H1 (cell line): ENCODE results near the gene EGF. TPM values are rescaled to one million over a fixed set of nuclear protein-coding genes. Genes with fewer than 3 reads are reported as not detected.

Source experiments
- CTCF ChIA-PET: fragments of 300-600 bp; sonication (Branson Sonifier 250); formaldehyde crosslinking; loops from one replicate; lab custom pipeline; 2021; ENCODE audit not compliant: partially characterized antibody; lab: Charles Lee
- POLR2A ChIA-PET: fragments of 300-600 bp; sonication (Branson Sonifier 250); formaldehyde crosslinking; loops from one replicate; lab custom pipeline; 2021; ENCODE audit warnings: inconsistent platforms; ENCODE audit not compliant: partially characterized antibody; lab: Charles Lee
- DNase-seq, 2 experiments: peaks; one replicate each; pipeline versions ENCODE4 v3.0.0 to v3.0.0-alpha.2; 2010 to 2022; ENCODE audit warnings: low spot score in 2 of 2, low read depth in 1 of 2, mixed read lengths in 1 of 2
- FAIRE-seq: peaks from 2 replicates; lab custom pipeline; 2011; peaks lifted over from hg19 to GRCh38; lab: Jason Lieb, UNC
- H2AFZ ChIP-seq: 2 replicates; pipeline ENCODE4 v1.8.1; 2012; ENCODE audit warnings: low read length, inconsistent platforms
- H2AK5ac ChIP-seq: 2 replicates; pipeline ENCODE4 v1.6.1; 2013; ENCODE audit warnings: low read depth, low read length
- H2BK120ac ChIP-seq: replicated peaks from 2 replicates; pipeline ENCODE3; 2013; ENCODE audit warnings: low read depth, low read length, inconsistent platforms
- H2BK12ac ChIP-seq: 2 replicates; pipeline ENCODE4 v1.6.1; 2013; ENCODE audit warnings: low read depth, low read length
- H2BK15ac ChIP-seq: 2 replicates; pipeline ENCODE4 v1.6.1; 2013; ENCODE audit warnings: low read length
- H2BK20ac ChIP-seq: 2 replicates; pipeline ENCODE4 v1.6.1; 2013; ENCODE audit warnings: low read length
- H2BK5ac ChIP-seq: 2 replicates; pipeline ENCODE4 v1.6.1; 2013; ENCODE audit warnings: low read depth, low read length
- H3K14ac ChIP-seq: 2 replicates; pipeline ENCODE4 v1.6.1; 2013; ENCODE audit warnings: inconsistent platforms; ENCODE audit not compliant: insufficient read length
- H3K18ac ChIP-seq: 2 replicates; pipeline ENCODE4 v1.6.1; 2013; ENCODE audit warnings: low read length; ENCODE audit errors: extremely low read depth
- H3K23ac ChIP-seq: 2 replicates; pipeline ENCODE4 v1.6.1; 2013; ENCODE audit warnings: inconsistent platforms; ENCODE audit not compliant: insufficient read length
- H3K23me2 ChIP-seq: 2 replicates; pipeline ENCODE4 v1.6.1; 2013; ENCODE audit warnings: low read depth, low read length
- H3K27ac ChIP-seq: 2 replicates; pipeline ENCODE4 v1.6.1; 2011; ENCODE audit warnings: low read depth, low read length, inconsistent platforms
- H3K27me3 ChIP-seq, 4 experiments: replicated peaks in 1 of 4; 1 replicate in 1 of 4; 2 replicates in 3 of 4; pipeline versions ENCODE4 v1.6.1 to v1.8.1; 2011 to 2013; ENCODE audit warnings: low read length in 3 of 4, mild to moderate bottlenecking in 3 of 4, inconsistent platforms in 2 of 4, mixed read lengths in 2 of 4, moderate library complexity in 1 of 4; ENCODE audit not compliant: control insufficient read depth in 3 of 4, insufficient read depth in 3 of 4; ENCODE audit errors: extremely low read depth in 1 of 4
- H3K36me3 ChIP-seq, 4 experiments: 2 replicates each; pipeline versions ENCODE4 v1.6.1 to v1.8.1; 2011 to 2013; ENCODE audit warnings: mild to moderate bottlenecking in 4 of 4, low read length in 3 of 4, moderate library complexity in 2 of 4, control low read depth in 1 of 4, inconsistent platforms in 1 of 4; ENCODE audit not compliant: insufficient read depth in 4 of 4, control insufficient read depth in 2 of 4
- H3K4ac ChIP-seq: replicated peaks from 2 replicates; pipeline ENCODE3; 2013; ENCODE audit warnings: low read length, low read depth, mixed read lengths, inconsistent platforms; ENCODE audit not compliant: insufficient read length
- H3K4me1 ChIP-seq, 4 experiments: replicated peaks in 1 of 4; 1 replicate in 1 of 4; 2 replicates in 3 of 4; pipeline versions ENCODE4 v1.6.1 to v1.8.1; 2011 to 2013; ENCODE audit warnings: low read length in 3 of 4, inconsistent platforms in 2 of 4, mixed read lengths in 1 of 4; ENCODE audit not compliant: insufficient read depth in 4 of 4, control insufficient read depth in 3 of 4
- H3K4me2 ChIP-seq, 2 experiments: 2 replicates each; pipeline versions ENCODE4 v1.6.1 to v1.8.1; 2011 to 2013; ENCODE audit warnings: low read depth in 2 of 2, low read length in 2 of 2, control low read depth in 1 of 2, inconsistent platforms in 1 of 2, mild to moderate bottlenecking in 1 of 2; ENCODE audit not compliant: insufficient read depth in 1 of 2
- H3K4me3 ChIP-seq, 4 experiments: fragments of 200-600, 300-600 bp in 1 of 4; sonication (generic), shearing (Covaris generic), sonication (Bioruptor Twin) in 1 of 4; 2 replicates each; pipeline versions ENCODE4 v1.5.1 to v1.8.1; 2011 to 2016; ENCODE audit warnings: low read length in 4 of 4, low read depth in 3 of 4, control low read depth in 2 of 4, inconsistent platforms in 2 of 4, mild to moderate bottlenecking in 2 of 4, mixed read lengths in 1 of 4, moderate library complexity in 1 of 4; ENCODE audit not compliant: insufficient read depth in 2 of 4; ENCODE audit errors: extremely low read depth in 1 of 4
- H3K56ac ChIP-seq: replicated peaks from 2 replicates; pipeline ENCODE3; 2013; ENCODE audit warnings: low read depth, mild to moderate bottlenecking, mixed read lengths, low read length, inconsistent platforms; ENCODE audit not compliant: insufficient read length
- H3K79me1 ChIP-seq: 2 replicates; pipeline ENCODE4 v1.6.1; 2013; ENCODE audit warnings: low read depth, low read length, control low read depth
- H3K79me2 ChIP-seq, 2 experiments: 2 replicates each; pipeline versions ENCODE4 v1.6.1 to v1.8.1; 2012 to 2013; ENCODE audit warnings: low read length in 2 of 2, mild to moderate bottlenecking in 2 of 2, inconsistent platforms in 1 of 2; ENCODE audit not compliant: insufficient read depth in 2 of 2, control insufficient read depth in 1 of 2
- H3K9ac ChIP-seq, 4 experiments: replicated peaks in 1 of 4; 1 replicate in 1 of 4; 2 replicates in 3 of 4; pipeline versions ENCODE4 v1.6.1 to v1.8.1; 2011 to 2013; ENCODE audit warnings: low read depth in 3 of 4, low read length in 3 of 4, control low read depth in 2 of 4, mild to moderate bottlenecking in 2 of 4, moderate library complexity in 2 of 4, inconsistent platforms in 1 of 4; ENCODE audit errors: extremely low read depth in 1 of 4
- H3K9me3 ChIP-seq, 2 experiments: 2 replicates each; pipeline versions ENCODE4 v1.6.1 to v1.8.1; 2012 to 2013; ENCODE audit warnings: mild to moderate bottlenecking in 2 of 2, moderate library complexity in 2 of 2, control low read depth in 1 of 2, inconsistent platforms in 1 of 2, low read depth in 1 of 2, low read length in 1 of 2, mixed read lengths in 1 of 2; ENCODE audit not compliant: insufficient read depth in 2 of 2
- H4K20me1 ChIP-seq, 2 experiments: replicated peaks in 1 of 2; 2 replicates each; pipeline versions ENCODE3 to v1.8.1; 2011 to 2013; ENCODE audit warnings: inconsistent platforms in 2 of 2, low read length in 2 of 2, mild to moderate bottlenecking in 1 of 2; ENCODE audit not compliant: insufficient read depth in 2 of 2, control insufficient read depth in 1 of 2
- H4K5ac ChIP-seq: 2 replicates; pipeline ENCODE4 v1.6.1; 2013; ENCODE audit warnings: low read length, low read depth, mixed read lengths, inconsistent platforms; ENCODE audit not compliant: insufficient read length
- H4K8ac ChIP-seq: 2 replicates; pipeline ENCODE4 v1.8.0; 2013; ENCODE audit warnings: mild to moderate bottlenecking, moderate library complexity, low read length, inconsistent platforms; ENCODE audit not compliant: insufficient read depth; ENCODE audit errors: extremely low read depth
- H4K91ac ChIP-seq: replicated peaks from 2 replicates; pipeline ENCODE3; 2013; ENCODE audit warnings: low read length, mixed read lengths, inconsistent platforms; ENCODE audit not compliant: insufficient read length
- ASH2L ChIP-seq: fragments of 200-600, 300-600 bp; sonication (generic); IDR thresholded peaks from one replicate; pipeline ENCODE4 v1.7.1; 2017; ENCODE audit warnings: low read length
- CBX8 ChIP-seq: fragments of 300-800, 300-1000 bp; sonication (generic); IDR thresholded peaks from 2 replicates; pipeline ENCODE4 v1.7.1; 2016; ENCODE audit warnings: low read depth, low read length, borderline replicate concordance
- EGR1 ChIP-seq: IDR thresholded peaks from 2 replicates; pipeline ENCODE4 v1.6.1; 2011; ENCODE audit warnings: low read depth, low read length, borderline replicate concordance
- FOSL1 ChIP-seq: IDR thresholded peaks from 2 replicates; pipeline ENCODE4 v1.6.1; 2011; ENCODE audit warnings: mild to moderate bottlenecking, low read depth, low read length, moderate library complexity; ENCODE audit not compliant: insufficient read depth
- JUND ChIP-seq: IDR thresholded peaks from 2 replicates; pipeline ENCODE4 v1.6.1; 2011; ENCODE audit warnings: mild to moderate bottlenecking, improper control_type of control experiment, low read length
- MAFK ChIP-seq: IDR thresholded peaks from 2 replicates; pipeline ENCODE4 v1.6.1; 2012; ENCODE audit warnings: low read depth, mild to moderate bottlenecking, improper control_type of control experiment, low read length
- NRF1 ChIP-seq: IDR thresholded peaks from 2 replicates; pipeline ENCODE4 v1.6.1; 2011; ENCODE audit warnings: mild to moderate bottlenecking, low read depth, low read length, improper control_type of control experiment
- PHF8 ChIP-seq: fragments of 200-600 bp; sonication (generic); conservative IDR thresholded peaks from 2 replicates; pipeline ENCODE4 v1.7.1; 2012; ENCODE audit warnings: low read depth, mild to moderate bottlenecking, inconsistent platforms, low read length, moderate library complexity
- POLR2AphosphoS5 ChIP-seq: IDR thresholded peaks from 2 replicates; pipeline ENCODE4 v1.6.1; 2011; ENCODE audit warnings: low read depth, low read length
- RAD21 ChIP-seq, 2 experiments: IDR thresholded peaks in 1 of 2; conservative IDR thresholded peaks in 1 of 2; 2 replicates each; pipeline ENCODE4 v1.6.1; 2011; ENCODE audit warnings: low read depth in 2 of 2, low read length in 2 of 2, improper control_type of control experiment in 1 of 2, inconsistent platforms in 1 of 2, mild to moderate bottlenecking in 1 of 2, moderate library complexity in 1 of 2
- SIX5 ChIP-seq: IDR thresholded peaks from 2 replicates; pipeline ENCODE4 v1.6.1; 2011; ENCODE audit warnings: mild to moderate bottlenecking, low read depth, low read length
- SP1 ChIP-seq: IDR thresholded peaks from 2 replicates; pipeline ENCODE4 v1.6.1; 2011; ENCODE audit warnings: low read depth, low read length
- polyA plus RNA-seq, 7 experiments: library from polyadenylated mRNA; depleted of rRNA in 3 of 7; stranded (reverse) in 5 of 7; unstranded in 2 of 7; fragments of >200 nt in 5 of 7; fragments of 200-250 nt in 2 of 7; gene quantifications; 1 replicate in 5 of 7; 2 replicates in 1 of 7; 4 replicates in 1 of 7; pipeline versions ENCODE4 v1.2.1 to v1.2.3, GENCODE V29; 2011 to 2013; ENCODE audit warnings: missing spikeins in 2 of 7, mixed read lengths in 2 of 7
- total RNA-seq: library from RNA; stranded (reverse); fragmentation: NEBNext Ultra II Directional; extraction: Animal tissue kit (Norgen Biotek cat#: 25700); gene quantifications from 2 replicates; pipeline ENCODE4 v1.2.1, GENCODE V29; 2021
- TF ChIP-seq, protein P1 (sequence below): IDR thresholded peaks from 2 replicates; pipeline ENCODE4 v1.6.1; 2012; ENCODE audit warnings: low read length, inconsistent platforms
- TF ChIP-seq, protein P2 (sequence below): IDR thresholded peaks from 2 replicates; pipeline ENCODE4 v1.6.1; 2012; ENCODE audit warnings: inconsistent platforms

Gene EGF
- total and polyA plus RNA-seq, 2 of the 8 experiments (the other 6 are each of a cell fraction or from before 2014, with no cell fraction given): 1.5 to 2.6 TPM

DNA sequence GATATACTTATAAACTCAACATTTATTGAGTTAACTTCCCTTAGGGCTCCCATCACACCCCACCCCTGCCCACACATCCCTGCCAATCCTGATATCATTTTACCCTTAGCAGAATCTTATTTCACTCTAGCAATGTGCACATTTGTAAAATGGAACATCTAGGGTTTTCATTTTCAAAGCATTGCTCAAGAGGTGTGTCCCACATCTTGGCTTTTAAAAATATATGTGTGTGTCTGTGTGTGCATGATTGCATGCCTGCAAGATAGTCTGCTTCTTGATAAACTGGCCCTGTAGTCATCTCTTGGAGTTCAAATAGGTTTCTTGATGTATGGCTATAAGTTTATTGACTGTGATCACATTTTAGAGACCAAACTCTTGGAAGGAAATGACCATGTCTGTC is 26.4 kb upstream of the EGF start:
- H4K5ac ChIP-seq: no peak overlapping the region
- no peak overlapping the region for H2AK5ac ChIP-seq
- H2BK120ac ChIP-seq: no peak overlapping the region
- H3K14ac ChIP-seq: no peak overlapping the region
- H2AFZ ChIP-seq: no peak overlapping the region
- no peaks in the 10 kb centered on the region for H3K79me1 ChIP-seq
- no peak overlapping the region for H4K8ac ChIP-seq
- H3K23ac ChIP-seq: no peak overlapping the region
- no peak overlapping the region for H2BK12ac ChIP-seq
- H3K23me2 ChIP-seq: no peaks in the 10 kb centered on the region
- no peak overlapping the region for H3K27ac ChIP-seq
- no peak overlapping the region for H2BK15ac ChIP-seq
- H4K91ac ChIP-seq: no peak overlapping the region
- H4K20me1 ChIP-seq: no peaks in the 10 kb centered on the region
- no peak overlapping the region for H2BK5ac ChIP-seq
- POLR2A ChIA-PET: no interaction called here
- CTCF ChIA-PET: interaction anchor here (1.0 kb wide), 1 partner anchor 44 kb away, joined by 3 read pairs; no protein-coding TSS in a partner anchor
- H3K27me3 ChIP-seq: peaks cover 0 to 2% (median 0%) of the 10 kb centered on the region in 4 experiments; a peak in 1 of 7 replicates
- H3K9me3 ChIP-seq: no peaks in the 10 kb centered on the region
- DNase-seq (no peak), FAIRE-seq (no peak)
- H3K4me2 ChIP-seq: no peak overlapping the region
- no peaks in the 10 kb centered on the region for H3K79me2 ChIP-seq
- H3K9ac ChIP-seq: no peak overlapping the region
- H3K56ac ChIP-seq: peak overlapping the region; percentile 16
- no peaks in the 10 kb centered on the region for H3K36me3 ChIP-seq
- H3K4me3 ChIP-seq: no peak overlapping the region
- H3K4ac ChIP-seq: no peak overlapping the region
- no peak overlapping the region for H2BK20ac ChIP-seq
- no peak overlapping the region for H3K18ac ChIP-seq
- H3K4me1 ChIP-seq: no peaks in the 10 kb centered on the region
- TF ChIP-seq JUND: no peak
- TF ChIP-seq MAFK: no peak
- no peak for TF ChIP-seq EGR1
- no peak for TF ChIP-seq POLR2AphosphoS5
- no peak for TF ChIP-seq SIX5
- no peak for TF ChIP-seq NRF1
- no peak for TF ChIP-seq PHF8
- TF ChIP-seq CBX8: no peak
- TF ChIP-seq RAD21 (IDR thresholded peaks at IDR 0.05 in 1 of 2, conservative IDR thresholded peaks at IDR 0.05 in 1 of 2; ENCODE audit: low read depth in 2 of 2, low read length in 2 of 2): no peak
- TF ChIP-seq SP1: no peak
- TF ChIP-seq, protein P1, sequence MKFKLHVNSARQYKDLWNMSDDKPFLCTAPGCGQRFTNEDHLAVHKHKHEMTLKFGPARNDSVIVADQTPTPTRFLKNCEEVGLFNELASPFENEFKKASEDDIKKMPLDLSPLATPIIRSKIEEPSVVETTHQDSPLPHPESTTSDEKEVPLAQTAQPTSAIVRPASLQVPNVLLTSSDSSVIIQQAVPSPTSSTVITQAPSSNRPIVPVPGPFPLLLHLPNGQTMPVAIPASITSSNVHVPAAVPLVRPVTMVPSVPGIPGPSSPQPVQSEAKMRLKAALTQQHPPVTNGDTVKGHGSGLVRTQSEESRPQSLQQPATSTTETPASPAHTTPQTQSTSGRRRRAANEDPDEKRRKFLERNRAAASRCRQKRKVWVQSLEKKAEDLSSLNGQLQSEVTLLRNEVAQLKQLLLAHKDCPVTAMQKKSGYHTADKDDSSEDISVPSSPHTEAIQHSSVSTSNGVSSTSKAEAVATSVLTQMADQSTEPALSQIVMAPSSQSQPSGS: no peak
- TF ChIP-seq, protein P2, sequence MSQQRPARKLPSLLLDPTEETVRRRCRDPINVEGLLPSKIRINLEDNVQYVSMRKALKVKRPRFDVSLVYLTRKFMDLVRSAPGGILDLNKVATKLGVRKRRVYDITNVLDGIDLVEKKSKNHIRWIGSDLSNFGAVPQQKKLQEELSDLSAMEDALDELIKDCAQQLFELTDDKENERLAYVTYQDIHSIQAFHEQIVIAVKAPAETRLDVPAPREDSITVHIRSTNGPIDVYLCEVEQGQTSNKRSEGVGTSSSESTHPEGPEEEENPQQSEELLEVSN: no peak
- no peak for TF ChIP-seq ASH2L
- no peak for TF ChIP-seq FOSL1
